Adipocyte (in vitro differentiated cells): Measurements from ENCODE around the gene THBS4.

Experiments
- DNase-seq: peaks from one replicate; pipeline ENCODE4 v3.0.0-alpha.2; 2015; ENCODE audit warnings: low read depth
- H3K27me3 ChIP-seq: replicated peaks from 2 replicates; pipeline ENCODE4 v1.7.0; 2013; ENCODE audit warnings: mild to moderate bottlenecking, low read length, moderate library complexity; ENCODE audit not compliant: control insufficient read depth, insufficient read depth
- H3K36me3 ChIP-seq: 2 replicates; pipeline ENCODE4 v1.7.0; 2013; ENCODE audit warnings: low read length, mild to moderate bottlenecking, moderate library complexity; ENCODE audit not compliant: control insufficient read depth, insufficient read depth, severe bottlenecking
- H3K4me1 ChIP-seq: 2 replicates; pipeline ENCODE4 v1.7.0; 2013; ENCODE audit warnings: mild to moderate bottlenecking, low read length, moderate library complexity; ENCODE audit not compliant: control insufficient read depth, insufficient read depth
- H3K4me3 ChIP-seq: 2 replicates; pipeline ENCODE4 v1.7.0; 2013; ENCODE audit warnings: mild to moderate bottlenecking, low read length, moderate library complexity
- H3K9ac ChIP-seq: 2 replicates; pipeline ENCODE4 v1.7.0; 2013; ENCODE audit warnings: mild to moderate bottlenecking, low read length, moderate library complexity
- H3K9me3 ChIP-seq: 2 replicates; pipeline ENCODE4 v1.7.0; 2013; ENCODE audit warnings: mild to moderate bottlenecking, low read length, moderate library complexity; ENCODE audit not compliant: control insufficient read depth

THBS4 gene

DNA sequence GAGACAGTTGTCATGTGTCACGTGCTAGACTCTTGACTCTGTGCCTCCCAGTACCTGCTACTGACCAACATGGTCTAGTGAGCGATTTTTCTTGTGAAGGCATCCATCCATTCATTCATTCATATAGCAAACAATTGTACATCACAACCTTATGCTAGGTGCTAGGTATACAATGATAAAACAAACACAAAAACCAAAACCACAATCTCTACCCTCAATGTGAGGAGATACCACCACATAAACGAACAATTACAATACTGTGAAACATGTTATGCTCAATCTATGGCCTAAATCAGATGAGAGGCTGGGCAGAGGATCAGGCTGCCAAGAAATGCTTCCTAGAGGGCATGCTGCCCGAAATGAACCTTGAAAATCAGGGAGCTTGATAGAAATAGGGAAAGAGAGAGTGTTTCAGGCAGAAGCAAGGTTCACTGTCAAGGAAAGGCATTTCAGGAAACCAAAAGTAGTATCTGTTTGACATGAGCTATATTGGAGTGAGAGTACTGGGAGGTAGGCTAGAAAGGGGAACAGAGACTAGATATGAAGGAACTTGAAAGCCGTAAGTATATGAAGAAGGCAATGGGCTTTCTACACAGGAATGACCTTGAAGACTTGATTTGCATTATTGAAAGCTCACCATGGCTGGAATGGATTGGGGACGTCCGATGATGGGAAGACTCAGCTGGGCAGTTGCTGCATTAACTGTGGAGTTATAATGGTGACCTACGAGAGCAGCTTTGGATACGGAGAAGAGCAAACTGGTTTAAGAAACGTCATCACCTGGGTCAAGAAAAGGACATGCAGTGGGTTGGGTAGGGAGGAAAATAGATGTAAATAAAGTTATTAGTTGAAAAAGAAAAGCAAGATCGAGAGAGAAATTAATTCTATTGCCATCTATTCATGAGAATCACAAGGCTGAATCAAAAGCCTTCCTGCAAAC, 90.1 kb downstream of the THBS4 start:
- no peaks in the 10 kb centered on the region for H3K27me3 ChIP-seq
- H3K36me3 ChIP-seq = no peaks in the 10 kb centered on the region
- DNase-seq = no peak
- peaks cover 7% of the 10 kb centered on the region for H3K4me1 ChIP-seq
- no peaks in the 10 kb centered on the region for H3K9me3 ChIP-seq
- no peak overlapping the region for H3K9ac ChIP-seq
- no peak overlapping the region for H3K4me3 ChIP-seq

DNA sequence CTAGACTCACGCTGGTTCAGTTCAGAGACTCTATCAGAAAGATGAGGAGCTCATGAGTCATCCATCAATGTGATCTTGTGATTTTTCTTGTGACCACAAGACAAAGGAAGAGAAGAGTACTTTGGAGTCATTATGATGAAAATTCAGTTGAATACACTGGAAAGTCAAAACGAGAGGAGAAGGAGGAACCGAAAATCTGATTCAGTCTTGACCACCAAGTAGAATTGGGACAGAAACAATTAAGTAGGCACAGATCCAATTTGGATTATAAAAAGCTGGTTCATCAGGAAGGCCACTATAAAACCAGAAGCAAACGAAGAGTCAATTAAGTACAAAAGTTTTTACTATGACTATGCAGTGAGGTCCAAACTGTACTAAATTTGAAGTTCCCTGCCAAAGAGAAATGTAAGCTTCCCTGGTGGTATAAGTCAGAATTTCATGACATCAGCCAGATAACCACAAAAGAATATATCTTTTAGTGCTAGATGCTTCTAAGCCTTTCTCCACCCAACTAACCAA, 90.9 kb downstream of the THBS4 start:
- H3K36me3 ChIP-seq = no peaks in the 10 kb centered on the region
- peak; percentile 40 for DNase-seq

DNA sequence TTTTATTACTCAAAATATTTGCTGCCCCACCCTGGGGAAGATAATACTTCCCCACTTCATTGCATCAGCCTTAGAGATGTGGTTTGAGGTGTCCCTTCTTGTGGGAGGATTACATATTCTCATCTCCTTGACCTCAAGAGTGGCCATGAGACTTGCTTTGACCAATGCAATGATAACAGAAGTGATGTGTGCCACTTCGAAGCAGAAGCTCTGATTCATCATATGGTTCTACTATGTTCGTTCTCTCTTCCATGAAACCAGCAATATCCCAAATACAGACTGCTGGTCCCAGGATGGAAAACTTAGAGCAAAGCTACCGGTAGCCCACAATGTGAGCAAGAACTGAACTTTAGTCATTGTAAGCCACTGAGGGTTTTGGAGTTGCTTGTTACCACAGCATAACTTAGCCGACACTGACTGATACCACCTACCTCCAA, 92.0 kb downstream of the THBS4 start:
- H3K27me3 ChIP-seq = no peaks in the 10 kb centered on the region
- peaks cover 7% of the 10 kb centered on the region for H3K4me1 ChIP-seq
- H3K36me3 ChIP-seq = no peaks in the 10 kb centered on the region
- no peaks in the 10 kb centered on the region for H3K9me3 ChIP-seq
- no peak for DNase-seq
- H3K4me3 ChIP-seq = no peak overlapping the region
- no peak overlapping the region for H3K9ac ChIP-seq

More for the DNA sequence above, 90.9 kb downstream of the THBS4 start:
- no peak overlapping the region for H3K9ac ChIP-seq
- H3K4me1 ChIP-seq = peaks cover 7% of the 10 kb centered on the region
- no peak overlapping the region for H3K4me3 ChIP-seq
- no peaks in the 10 kb centered on the region for H3K27me3 ChIP-seq
- no peaks in the 10 kb centered on the region for H3K9me3 ChIP-seq

DNA sequence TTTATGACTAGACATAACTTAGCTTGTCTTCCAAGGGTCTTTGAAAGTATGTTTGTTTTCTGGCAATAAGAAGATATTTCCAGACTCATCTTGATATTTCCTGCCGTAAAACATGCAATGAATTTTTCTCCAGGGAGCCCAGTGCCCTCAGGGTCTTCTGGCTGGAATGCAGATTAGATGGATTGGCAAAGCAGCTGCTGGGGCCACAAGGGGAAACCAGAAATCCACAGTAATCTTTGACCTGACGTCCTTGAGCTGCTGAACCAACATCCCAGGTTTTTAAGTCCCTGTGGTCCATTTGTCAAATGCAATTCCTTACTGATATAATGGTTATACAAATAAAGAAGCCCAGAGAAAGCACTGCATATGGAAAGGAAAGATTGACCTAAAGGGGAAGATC, 93.0 kb downstream of the THBS4 start:
- peak; percentile 58 for DNase-seq
- Histone ChIP-seq H3K9me3 (no peaks in the 10 kb centered on the region), H3K27me3 (no peaks in the 10 kb centered on the region), H3K36me3 (no peaks in the 10 kb centered on the region), H3K4me3 (no peak overlapping the region), H3K4me1 (peaks cover 7% of the 10 kb centered on the region), H3K9ac (no peak overlapping the region)

DNA sequence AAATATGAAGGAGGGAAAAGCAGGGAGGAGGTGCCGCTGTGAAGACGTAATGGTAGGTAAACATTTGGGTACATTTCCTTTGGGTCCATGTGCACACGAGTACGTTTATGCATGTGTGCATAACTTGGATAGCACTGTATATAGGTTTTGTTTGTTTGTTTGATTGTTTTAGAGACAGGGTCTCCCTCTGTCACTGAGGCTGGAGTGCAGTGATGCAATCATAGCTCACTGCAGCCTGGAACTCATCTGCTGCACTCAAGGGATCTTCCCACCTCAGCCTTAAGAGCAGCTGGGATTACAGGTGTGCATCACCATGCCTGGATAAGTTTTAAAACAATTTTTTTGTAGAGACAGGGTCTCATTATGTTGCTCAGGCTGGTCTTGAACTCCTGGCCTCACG, 94.0 kb downstream of the THBS4 start:
- Histone ChIP-seq H3K36me3 (no peaks in the 10 kb centered on the region), H3K4me3 (no peak overlapping the region), H3K9me3 (no peaks in the 10 kb centered on the region), H3K4me1 (peaks cover 7% of the 10 kb centered on the region), H3K9ac (no peak overlapping the region), H3K27me3 (no peaks in the 10 kb centered on the region)
- DNase-seq = no peak
